HG02885 (cell line): ENCODE measurements around the gene FYCO1.

Experiments
- ATAC-seq: cut with Tn5 transposase; IDR thresholded peaks from one replicate; pipeline ENCODE4 v1.9.1; 2021; ENCODE audit warnings: mild to moderate bottlenecking; ENCODE audit not compliant: unreplicated experiment, poor library complexity

FYCO1 gene

GRCh38 chr3:45868650-45869049, 127.0 kb downstream of the FYCO1 start:
- ATAC-seq = no peak

GRCh38 chr3:45868213-45868612, 127.4 kb downstream of the FYCO1 start:
- ATAC-seq = no peak
